Skin epidermis (tissue), 12 donors: ENCODE measurements around the gene TSPAN9.

ENCODE experiments used
- H3K27ac ChIP-seq, 21 experiments: fragments of 200-600 bp; sonication (generic) in 11 of 21; one replicate each; pipeline ENCODE4 v1.5.0; 2020; ENCODE audit warnings: mild to moderate bottlenecking in 3 of 21, inconsistent platforms in 2 of 21, moderate library complexity in 2 of 21
- H3K4me3 ChIP-seq, 7 experiments: fragments of 200-600 bp; sonication (generic) in 2 of 7; one replicate each; pipeline ENCODE4 v1.5.0; 2020; ENCODE audit warnings: inconsistent platforms in 2 of 7, mild to moderate bottlenecking in 2 of 7, moderate library complexity in 1 of 7

TSPAN9 gene

GRCh38 chr12:3149515-3150307, 72.5 kb downstream of the TSPAN9 start:
- H3K4me3 ChIP-seq = no peak overlapping the region
- H3K27ac ChIP-seq = peak overlapping the region in 2 of 21 experiments; percentile 31 to 74

GRCh38 chr12:3150308-3150670, 73.1 kb downstream of the TSPAN9 start:
- H3K4me3 ChIP-seq = no peak overlapping the region
- peak overlapping the region in 3 of 21 experiments; percentile 8 to 74 (median 33) for H3K27ac ChIP-seq

GRCh38 chr12:3150931-3151835, 74.0 kb downstream of the TSPAN9 start:
- Histone ChIP-seq H3K27ac (peak overlapping the region in 4 of 21 experiments; percentile 3 to 37 (median 22)), H3K4me3 (no peak overlapping the region)

GRCh38 chr12:3152011-3152511, 74.9 kb downstream of the TSPAN9 start:
- Histone ChIP-seq H3K4me3 (no peak overlapping the region), H3K27ac (peak overlapping the region in 3 of 21 experiments; percentile 18 to 47 (median 18))

- no peak overlapping the region for H3K4me3 ChIP-seq
- H3K27ac ChIP-seq = no peak overlapping the region
These were observed 75.7 kb downstream of the TSPAN9 start for GRCh38 chr12:3152892-3153291.

- no peak overlapping the region for H3K4me3 ChIP-seq
- H3K27ac ChIP-seq = no peak overlapping the region
These were observed 76.8 kb downstream of the TSPAN9 start for GRCh38 chr12:3154006-3154405.

- Histone ChIP-seq H3K27ac (no peak overlapping the region), H3K4me3 (no peak overlapping the region)
These were observed 78.7 kb downstream of the TSPAN9 start for GRCh38 chr12:3155702-3156370.

- Histone ChIP-seq H3K27ac (peak overlapping the region in 1 of 21 experiments; percentile 25), H3K4me3 (no peak overlapping the region)
These were observed 80.6 kb downstream of the TSPAN9 start for GRCh38 chr12:3157581-3158323.

- H3K27ac ChIP-seq = peak overlapping the region in 5 of 21 experiments; percentile 12 to 53 (median 25)
- no peak overlapping the region for H3K4me3 ChIP-seq
These were observed 81.8 kb downstream of the TSPAN9 start for GRCh38 chr12:3158851-3159465.

GRCh38 chr12:3160081-3160480, 82.9 kb downstream of the TSPAN9 start:
- Histone ChIP-seq H3K27ac (no peak overlapping the region), H3K4me3 (no peak overlapping the region)

- no peak overlapping the region for H3K27ac ChIP-seq
- no peak overlapping the region for H3K4me3 ChIP-seq
These were observed 84.7 kb downstream of the TSPAN9 start for GRCh38 chr12:3161861-3162260.

GRCh38 chr12:3164454-3165077, 87.4 kb downstream of the TSPAN9 start:
- H3K4me3 ChIP-seq = no peak overlapping the region
- no peak overlapping the region for H3K27ac ChIP-seq

- Histone ChIP-seq H3K4me3 (no peak overlapping the region), H3K27ac (no peak overlapping the region)
These were observed 88.2 kb downstream of the TSPAN9 start for GRCh38 chr12:3165078-3165980.

- Histone ChIP-seq H3K27ac (no peak overlapping the region), H3K4me3 (no peak overlapping the region)
These were observed 90.5 kb downstream of the TSPAN9 start for GRCh38 chr12:3167636-3168035.

GRCh38 chr12:3168223-3169221, 91.3 kb downstream of the TSPAN9 start:
- H3K27ac ChIP-seq = peak overlapping the region in 5 of 21 experiments; percentile 1 to 61 (median 22)

More at GRCh38 chr12:3168223-3169221, 91.3 kb downstream of the TSPAN9 start:
- H3K4me3 ChIP-seq = no peak overlapping the region
